ENCODE data around the gene AMH. TPM values are rescaled to one million over a fixed set of nuclear protein-coding genes. Genes with fewer than 3 reads are reported as not detected.
"Not testable (repeated sequence)": the region's sequence is repeated elsewhere in the genome, so short reads cannot be mapped to it uniquely, and the experiment has no call there.

AMH gene
- total RNA-seq, 3 donors from 2014 or later = 2.7 to 5.1 (median 3.8) TPM

GRCh38 chr19:2276429-2276986 lies 27.4 kb downstream of the AMH start:
- no peaks in the 10 kb centered on the region for H3K9me3 ChIP-seq
- DNase-seq (no peak), ATAC-seq (no peak)
- H3K36me3 ChIP-seq (ENCODE audit: low read depth) = no peaks in the 10 kb centered on the region
- no peak overlapping the region for H3K4me3 ChIP-seq
- TF ChIP-seq CTCF (IDR thresholded peaks at IDR 0.05) = no peak
- peaks cover 51% of the 10 kb centered on the region for H3K4me1 ChIP-seq (ENCODE audit: low read depth)
- intact Hi-C loops (cut with DNase I, micrococcal nuclease) = loop anchor here in 1 of 2 donors (10.0 kb wide), 1 partner anchor 122 kb away; the partner anchor contains the start of gene AP3D1

GRCh38 chr19:2277138-2277537 lies 28.0 kb downstream of the AMH start:
- H3K4me3 ChIP-seq = no peak overlapping the region
- no peaks in the 10 kb centered on the region for H3K9me3 ChIP-seq
- ATAC-seq = no peak
- peaks cover 44% of the 10 kb centered on the region for H3K4me1 ChIP-seq (ENCODE audit: low read depth)
- no peaks in the 10 kb centered on the region for H3K36me3 ChIP-seq (ENCODE audit: low read depth)
- no peak for TF ChIP-seq CTCF (IDR thresholded peaks at IDR 0.05)
- intact Hi-C loops (cut with DNase I, micrococcal nuclease) = loop anchor here in 1 of 2 donors (10.0 kb wide), 1 partner anchor 122 kb away; the partner anchor contains the start of gene AP3D1
- no peak for DNase-seq

- peak; percentile 48 for ATAC-seq
- H3K4me1 ChIP-seq (ENCODE audit: low read depth) = peaks cover 31% of the 10 kb centered on the region
These were observed 29.5 kb downstream of the AMH start for GRCh38 chr19:2278459-2279158.

GRCh38 chr19:2280633-2281264 lies 31.6 kb downstream of the AMH start:
- no peak for TF ChIP-seq CTCF (IDR thresholded peaks at IDR 0.05)
- DNase-seq = peak in 2 of 3 donors; percentile 23 to 56
- H3K36me3 ChIP-seq (ENCODE audit: low read depth) = no peaks in the 10 kb centered on the region
- no peaks in the 10 kb centered on the region for H3K9me3 ChIP-seq
- intact Hi-C loops (cut with DNase I, micrococcal nuclease) = no loop called here
- H3K4me1 ChIP-seq (ENCODE audit: low read depth) = peaks cover 12% of the 10 kb centered on the region
- ATAC-seq = no peak
- H3K4me3 ChIP-seq = no peak overlapping the region

More at GRCh38 chr19:2278459-2279158, 29.5 kb downstream of the AMH start:
- peak; percentile 51 to 81 (median 77) for DNase-seq
- no peaks in the 10 kb centered on the region for H3K36me3 ChIP-seq (ENCODE audit: low read depth)
- no peak for TF ChIP-seq CTCF (IDR thresholded peaks at IDR 0.05)
- H3K9me3 ChIP-seq = no peaks in the 10 kb centered on the region
- no peak overlapping the region for H3K4me3 ChIP-seq
- intact Hi-C loops (cut with DNase I, micrococcal nuclease) = loop anchor here in 1 of 2 donors (10.0 kb wide), 1 partner anchor 124 kb away; the partner anchor contains the start of gene AP3D1

- DNase-seq; H3K9me3 ChIP-seq; H3K4me3 ChIP-seq; H3K36me3 ChIP-seq (ENCODE audit: low read depth); intact Hi-C loops (cut with DNase I, micrococcal nuclease); H3K4me1 ChIP-seq (ENCODE audit: low read depth): not testable (repeated sequence)
- peak; percentile 3 for ATAC-seq
These were observed 32.3 kb downstream of the AMH start for GRCh38 chr19:2281265-2282061.
